ENCODE results near the gene LAMC1. TPM values are rescaled to one million over a fixed set of nuclear protein-coding genes. Genes with fewer than 3 reads are reported as not detected.

LAMC1 gene
- total and polyA plus RNA-seq, 2 experiments from 2014 or later, result 18.4 to 116 TPM

GRCh38 chr1:183165456-183165855, 142.2 kb downstream of the LAMC1 start:
- TF ChIP-seq, protein P1, sequence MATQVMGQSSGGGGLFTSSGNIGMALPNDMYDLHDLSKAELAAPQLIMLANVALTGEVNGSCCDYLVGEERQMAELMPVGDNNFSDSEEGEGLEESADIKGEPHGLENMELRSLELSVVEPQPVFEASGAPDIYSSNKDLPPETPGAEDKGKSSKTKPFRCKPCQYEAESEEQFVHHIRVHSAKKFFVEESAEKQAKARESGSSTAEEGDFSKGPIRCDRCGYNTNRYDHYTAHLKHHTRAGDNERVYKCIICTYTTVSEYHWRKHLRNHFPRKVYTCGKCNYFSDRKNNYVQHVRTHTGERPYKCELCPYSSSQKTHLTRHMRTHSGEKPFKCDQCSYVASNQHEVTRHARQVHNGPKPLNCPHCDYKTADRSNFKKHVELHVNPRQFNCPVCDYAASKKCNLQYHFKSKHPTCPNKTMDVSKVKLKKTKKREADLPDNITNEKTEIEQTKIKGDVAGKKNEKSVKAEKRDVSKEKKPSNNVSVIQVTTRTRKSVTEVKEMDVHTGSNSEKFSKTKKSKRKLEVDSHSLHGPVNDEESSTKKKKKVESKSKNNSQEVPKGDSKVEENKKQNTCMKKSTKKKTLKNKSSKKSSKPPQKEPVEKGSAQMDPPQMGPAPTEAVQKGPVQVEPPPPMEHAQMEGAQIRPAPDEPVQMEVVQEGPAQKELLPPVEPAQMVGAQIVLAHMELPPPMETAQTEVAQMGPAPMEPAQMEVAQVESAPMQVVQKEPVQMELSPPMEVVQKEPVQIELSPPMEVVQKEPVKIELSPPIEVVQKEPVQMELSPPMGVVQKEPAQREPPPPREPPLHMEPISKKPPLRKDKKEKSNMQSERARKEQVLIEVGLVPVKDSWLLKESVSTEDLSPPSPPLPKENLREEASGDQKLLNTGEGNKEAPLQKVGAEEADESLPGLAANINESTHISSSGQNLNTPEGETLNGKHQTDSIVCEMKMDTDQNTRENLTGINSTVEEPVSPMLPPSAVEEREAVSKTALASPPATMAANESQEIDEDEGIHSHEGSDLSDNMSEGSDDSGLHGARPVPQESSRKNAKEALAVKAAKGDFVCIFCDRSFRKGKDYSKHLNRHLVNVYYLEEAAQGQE (IDR thresholded peaks at IDR 0.05; ENCODE audit: unreplicated experiment), result no peak
- TF ChIP-seq CREB1 (CRISPR knock-in tag; IDR thresholded peaks at IDR 0.05; ENCODE audit: low read depth) (no peak), JUNB (IDR thresholded peaks at IDR 0.05; ENCODE audit: unreplicated experiment) (no peak), ZNF331 (CRISPR knock-in tag; IDR thresholded peaks at IDR 0.05; ENCODE audit: low read depth) (no peak), STAT1 (IDR thresholded peaks at IDR 0.05; ENCODE audit: unreplicated experiment) (no peak), NANOG (IDR thresholded peaks at IDR 0.05; ENCODE audit: borderline replicate concordance) (no peak), ZNF462 (CRISPR knock-in tag; IDR thresholded peaks at IDR 0.05) (no peak), ZNF114 (CRISPR knock-in tag; IDR thresholded peaks at IDR 0.05) (no peak), POLR2AphosphoS5 (IDR thresholded peaks at IDR 0.05; ENCODE audit: low read depth) (no peak), EZH2 (IDR thresholded peaks at IDR 0.05; ENCODE audit: low read depth, unreplicated experiment) (no peak), EZH2phosphoT487 (IDR thresholded peaks at IDR 0.05; ENCODE audit: unreplicated experiment) (no peak), CTCF (conservative IDR thresholded peaks at IDR 0.05; ENCODE audit: low read depth in 2 of 2) (no peak)
- TF ChIP-seq, protein P2, sequence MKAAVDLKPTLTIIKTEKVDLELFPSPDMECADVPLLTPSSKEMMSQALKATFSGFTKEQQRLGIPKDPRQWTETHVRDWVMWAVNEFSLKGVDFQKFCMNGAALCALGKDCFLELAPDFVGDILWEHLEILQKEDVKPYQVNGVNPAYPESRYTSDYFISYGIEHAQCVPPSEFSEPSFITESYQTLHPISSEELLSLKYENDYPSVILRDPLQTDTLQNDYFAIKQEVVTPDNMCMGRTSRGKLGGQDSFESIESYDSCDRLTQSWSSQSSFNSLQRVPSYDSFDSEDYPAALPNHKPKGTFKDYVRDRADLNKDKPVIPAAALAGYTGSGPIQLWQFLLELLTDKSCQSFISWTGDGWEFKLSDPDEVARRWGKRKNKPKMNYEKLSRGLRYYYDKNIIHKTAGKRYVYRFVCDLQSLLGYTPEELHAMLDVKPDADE (IDR thresholded peaks at IDR 0.05), result no peak
- peak; percentile 70 for ATAC-seq
- DNase-seq (ENCODE audit: low spot score), result peak; percentile 26
- no peaks in the 10 kb centered on the region for H3K27me3 ChIP-seq (ENCODE audit: insufficient read depth)
- H3F3A ChIP-seq (replicated peaks; ENCODE audit: low read depth), result no peaks in the 10 kb centered on the region
- H3K9me2 ChIP-seq (ENCODE audit: insufficient read depth), result peaks cover 13% of the 10 kb centered on the region
- H3K4me1 ChIP-seq (ENCODE audit: insufficient read depth), result peaks cover 4% of the 10 kb centered on the region; the same call in 1 of the 2 replicates
- no peaks in the 10 kb centered on the region for H4K20me1 ChIP-seq (replicated peaks; ENCODE audit: insufficient read depth)
- no peak overlapping the region for H3K4me2 ChIP-seq
- no peak overlapping the region for H3K4me3 Mint-ChIP-seq
- no peak overlapping the region for H3K27ac ChIP-seq (ENCODE audit: low read depth)
- no peaks in the 10 kb centered on the region for H3K27me3 Mint-ChIP-seq (ENCODE audit: insufficient read depth, low read depth, poor library complexity)
- no peaks in the 10 kb centered on the region for H3K36me3 Mint-ChIP-seq (ENCODE audit: low read depth)
- H3K27ac Mint-ChIP-seq, result no peak overlapping the region
- peaks cover 14% of the 10 kb centered on the region for H3K4me1 Mint-ChIP-seq
- no peak overlapping the region for H3K4me3 ChIP-seq
- H3K79me2 ChIP-seq (replicated peaks; ENCODE audit: insufficient read depth), result no peaks in the 10 kb centered on the region
- H3K9me3 Mint-ChIP-seq, result no peaks in the 10 kb centered on the region
- no peaks in the 10 kb centered on the region for H3K36me3 ChIP-seq (ENCODE audit: insufficient read depth)
- no peak overlapping the region for H2AFZ ChIP-seq

Data from GM23338 (cell line).